ENCODE data around the gene PXDC1.
"Not testable (repeated sequence)": the region's sequence is repeated elsewhere in the genome, so short reads cannot be mapped to it uniquely, and the experiment has no call there.

Gene PXDC1

GRCh38 chr6:3782876-3783832 is 31.6 kb upstream of the PXDC1 start:
- no peak for DNase-seq (ENCODE audit: low read depth)

- no peak for DNase-seq (ENCODE audit: low read depth)
Measured at GRCh38 chr6:3781504-3781903, 30.0 kb upstream of the PXDC1 start.

- DNase-seq (ENCODE audit: low read depth), result no peak
Measured at GRCh38 chr6:3779574-3779849, 28.0 kb upstream of the PXDC1 start.

- no peak for DNase-seq (ENCODE audit: low read depth)
Measured at GRCh38 chr6:3778701-3779573, 27.4 kb upstream of the PXDC1 start.

- no peak for DNase-seq (ENCODE audit: low read depth)
Measured at GRCh38 chr6:3777730-3778461, 26.4 kb upstream of the PXDC1 start.

- DNase-seq (ENCODE audit: low read depth), result no peak
Measured at GRCh38 chr6:3776881-3777507, 25.5 kb upstream of the PXDC1 start.

- no peak for DNase-seq (ENCODE audit: low read depth)
Measured at GRCh38 chr6:3775847-3776246, 24.3 kb upstream of the PXDC1 start.

- no peak for DNase-seq (ENCODE audit: low read depth)
Measured at GRCh38 chr6:3775386-3775785, 23.9 kb upstream of the PXDC1 start.

- DNase-seq (ENCODE audit: low read depth), result no peak
Measured at GRCh38 chr6:3773678-3774298, 22.3 kb upstream of the PXDC1 start.

- not testable (repeated sequence) for DNase-seq (ENCODE audit: low read depth)
Measured at GRCh38 chr6:3772127-3772999, 20.9 kb upstream of the PXDC1 start.

- no peak for DNase-seq (ENCODE audit: low read depth)
Measured at GRCh38 chr6:3771407-3772011, 20.0 kb upstream of the PXDC1 start.

GRCh38 chr6:3770023-3770720 is 18.7 kb upstream of the PXDC1 start:
- DNase-seq (ENCODE audit: low read depth), result no peak

- DNase-seq (ENCODE audit: low read depth), result no peak
Measured at GRCh38 chr6:3769610-3770009, 18.1 kb upstream of the PXDC1 start.

- DNase-seq (ENCODE audit: low read depth), result no peak
Measured at GRCh38 chr6:3768502-3768901, 17.0 kb upstream of the PXDC1 start.

GRCh38 chr6:3767483-3767882 is 16.0 kb upstream of the PXDC1 start:
- not testable (repeated sequence) for DNase-seq (ENCODE audit: low read depth)

- DNase-seq (ENCODE audit: low read depth), result no peak
Measured at GRCh38 chr6:3766214-3766613, 14.7 kb upstream of the PXDC1 start.

GRCh38 chr6:3765415-3765814 is 13.9 kb upstream of the PXDC1 start:
- DNase-seq (ENCODE audit: low read depth), result no peak

GRCh38 chr6:3764516-3765335 is 13.2 kb upstream of the PXDC1 start:
- DNase-seq (ENCODE audit: low read depth), result no peak

- DNase-seq (ENCODE audit: low read depth), result no peak
Measured at GRCh38 chr6:3762852-3763251, 11.3 kb upstream of the PXDC1 start.

Measured in HS-5 (cell line).